GM19193 (cell line): ENCODE results near the gene MAML2.

Experiments used
- POLR2A ChIP-seq: IDR thresholded peaks from 4 replicates; pipeline ENCODE4 v1.6.1; 2011; ENCODE audit not compliant: insufficient read depth, insufficient read length; ENCODE audit errors: extremely low read depth

MAML2 gene

GRCh38 chr11:96008161-96008720, 334.8 kb downstream of the MAML2 start:
- no peak for TF ChIP-seq POLR2A

- TF ChIP-seq POLR2A, result no peak
These were observed 337.0 kb downstream of the MAML2 start for GRCh38 chr11:96006037-96006436.

- no peak for TF ChIP-seq POLR2A
These were observed 338.1 kb downstream of the MAML2 start for GRCh38 chr11:96004862-96005261.

DNA sequence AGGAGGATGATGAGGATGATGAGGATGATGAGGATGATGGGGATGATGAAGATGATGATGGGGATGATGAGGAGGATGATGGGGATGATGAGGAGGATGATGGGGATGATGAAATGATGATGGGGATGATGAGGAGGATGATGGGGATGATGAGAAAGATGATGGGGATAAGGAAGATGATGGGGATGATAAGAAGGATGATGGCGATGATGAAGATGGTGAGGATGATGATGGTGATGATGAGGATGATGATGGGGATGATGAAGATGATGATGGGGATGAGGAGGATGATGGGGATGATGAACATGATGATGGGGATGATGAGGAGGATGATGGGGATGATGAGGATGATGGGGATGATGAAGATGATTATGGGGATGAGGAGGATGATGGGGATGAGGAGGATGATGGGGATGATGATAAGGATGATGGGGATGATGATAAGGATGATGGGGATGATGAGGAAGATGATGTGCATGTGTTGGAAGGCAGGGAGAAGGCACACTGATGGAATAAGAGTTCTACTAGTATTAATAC, 340.2 kb downstream of the MAML2 start:
- no peak for TF ChIP-seq POLR2A

GRCh38 chr11:96002339-96002738, 340.7 kb downstream of the MAML2 start:
- TF ChIP-seq POLR2A, result no peak

DNA sequence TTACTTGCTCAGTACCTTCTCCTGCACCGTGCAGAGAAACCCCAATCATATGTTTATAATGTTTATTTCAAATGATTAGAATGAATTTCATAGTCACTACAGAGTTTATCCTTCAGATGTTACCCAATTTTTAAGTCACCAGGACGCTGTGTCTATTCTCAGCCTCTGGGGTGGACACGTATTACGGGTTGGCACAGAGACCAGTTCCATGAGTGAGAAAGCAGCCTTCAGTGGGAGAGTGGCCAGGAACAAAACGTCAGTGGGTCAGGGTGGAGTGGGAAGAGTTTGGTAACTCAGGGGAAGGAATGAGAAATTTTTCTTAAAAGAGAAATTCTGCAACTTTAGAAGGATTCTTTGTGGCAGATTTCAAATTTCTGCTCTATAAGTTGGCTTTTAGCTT, 342.0 kb downstream of the MAML2 start:
- TF ChIP-seq POLR2A, result no peak

- no peak for TF ChIP-seq POLR2A
These were observed 343.1 kb downstream of the MAML2 start for GRCh38 chr11:95999711-96000406.

DNA sequence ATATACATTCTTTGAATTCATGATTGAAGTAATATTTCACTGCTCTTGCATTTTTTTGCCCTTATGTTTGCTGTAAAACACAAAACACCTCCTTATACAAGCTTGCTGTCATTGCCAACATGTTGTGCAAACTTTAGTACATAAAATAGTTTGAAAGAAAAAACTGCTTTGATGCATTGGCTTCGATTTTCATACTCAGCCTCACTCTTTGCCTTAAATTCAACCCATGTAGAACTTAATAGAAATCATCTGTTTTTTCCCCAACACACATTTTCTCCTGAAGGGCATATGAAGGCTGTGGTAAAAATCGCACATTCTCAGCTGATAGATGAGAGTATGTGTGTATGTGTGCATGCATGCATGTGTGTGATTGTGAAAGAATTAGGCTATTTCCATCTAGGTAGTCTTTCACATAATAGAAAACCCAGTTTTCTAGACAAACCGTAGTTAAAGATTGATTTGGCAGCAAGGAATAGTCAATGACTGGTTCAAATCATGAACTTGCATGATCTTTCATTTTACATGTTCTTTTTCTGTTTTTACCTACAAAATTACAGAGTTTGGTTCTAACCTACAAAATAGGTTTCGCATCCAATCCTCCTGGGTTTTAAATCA, 346.3 kb downstream of the MAML2 start:
- no peak for TF ChIP-seq POLR2A

DNA sequence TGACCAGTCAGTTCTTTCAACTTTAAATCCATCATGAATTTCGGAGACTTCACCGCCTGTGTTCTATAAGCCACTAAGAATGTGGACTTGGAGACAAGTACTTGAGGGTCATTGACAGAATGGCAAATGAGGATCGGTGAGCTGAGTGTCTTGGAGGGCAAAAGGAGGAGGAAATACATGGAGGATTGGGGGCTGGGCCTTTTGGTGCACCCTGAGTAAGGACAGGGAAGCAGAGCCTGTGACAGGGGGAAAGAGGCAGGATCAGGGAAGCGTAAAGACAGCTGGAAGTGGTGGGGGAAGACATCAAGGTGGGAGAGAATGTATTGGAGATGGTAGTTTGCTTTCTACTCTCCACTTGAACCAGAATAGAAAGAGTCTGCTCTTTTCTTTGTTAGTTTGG, 348.7 kb downstream of the MAML2 start:
- TF ChIP-seq POLR2A, result no peak

GRCh38 chr11:95993438-95994298, 349.3 kb downstream of the MAML2 start:
- TF ChIP-seq POLR2A, result no peak

GRCh38 chr11:95991545-95991944, 351.4 kb downstream of the MAML2 start:
- no peak for TF ChIP-seq POLR2A

GRCh38 chr11:95991101-95991500, 351.9 kb downstream of the MAML2 start:
- TF ChIP-seq POLR2A, result no peak

GRCh38 chr11:95989780-95990179, 353.2 kb downstream of the MAML2 start:
- no peak for TF ChIP-seq POLR2A

GRCh38 chr11:95989076-95989605, 353.9 kb downstream of the MAML2 start:
- TF ChIP-seq POLR2A, result no peak
